ENCODE results near the gene MAGEA3. TPM values are rescaled to one million over a fixed set of nuclear protein-coding genes. Genes with fewer than 3 reads are reported as not detected.

MAGEA3 gene
- polyA plus RNA-seq, 3 donors, result not detected

GRCh38 chrX:152738560-152738959 lies 40.0 kb downstream of the MAGEA3 start:
- no peak overlapping the region for H3K9ac ChIP-seq (ENCODE audit: insufficient read depth, low read length, poor library complexity, severe bottlenecking)
- no peak overlapping the region for H3K4me3 Mint-ChIP-seq
- no CpG with 5 or more reads among the region's 5 CpGs for WGBS (ENCODE audit: insufficient coverage)
- no peak overlapping the region for H3K27ac ChIP-seq (ENCODE audit: low read depth in 1 of 2, low read length in 2 of 2)
- intact Hi-C loops (cut with micrococcal nuclease), result no loop called here
- H3K27me3 ChIP-seq (ENCODE audit: control insufficient read depth in 2 of 2, insufficient read depth in 2 of 2, low read length in 2 of 2), result no peaks in the 10 kb centered on the region
- TF ChIP-seq, protein P1, sequence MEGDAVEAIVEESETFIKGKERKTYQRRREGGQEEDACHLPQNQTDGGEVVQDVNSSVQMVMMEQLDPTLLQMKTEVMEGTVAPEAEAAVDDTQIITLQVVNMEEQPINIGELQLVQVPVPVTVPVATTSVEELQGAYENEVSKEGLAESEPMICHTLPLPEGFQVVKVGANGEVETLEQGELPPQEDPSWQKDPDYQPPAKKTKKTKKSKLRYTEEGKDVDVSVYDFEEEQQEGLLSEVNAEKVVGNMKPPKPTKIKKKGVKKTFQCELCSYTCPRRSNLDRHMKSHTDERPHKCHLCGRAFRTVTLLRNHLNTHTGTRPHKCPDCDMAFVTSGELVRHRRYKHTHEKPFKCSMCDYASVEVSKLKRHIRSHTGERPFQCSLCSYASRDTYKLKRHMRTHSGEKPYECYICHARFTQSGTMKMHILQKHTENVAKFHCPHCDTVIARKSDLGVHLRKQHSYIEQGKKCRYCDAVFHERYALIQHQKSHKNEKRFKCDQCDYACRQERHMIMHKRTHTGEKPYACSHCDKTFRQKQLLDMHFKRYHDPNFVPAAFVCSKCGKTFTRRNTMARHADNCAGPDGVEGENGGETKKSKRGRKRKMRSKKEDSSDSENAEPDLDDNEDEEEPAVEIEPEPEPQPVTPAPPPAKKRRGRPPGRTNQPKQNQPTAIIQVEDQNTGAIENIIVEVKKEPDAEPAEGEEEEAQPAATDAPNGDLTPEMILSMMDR (IDR thresholded peaks at IDR 0.05), result no peak
- no peaks in the 10 kb centered on the region for H3K36me3 ChIP-seq (replicated peaks in 1 of 2; ENCODE audit: control insufficient read depth in 1 of 2, insufficient read depth in 2 of 2, low read length in 2 of 2)
- H3K4me1 ChIP-seq (ENCODE audit: control insufficient read depth in 1 of 2, insufficient read depth in 2 of 2, low read length in 2 of 2), result no peaks in the 10 kb centered on the region
- H3K9me3 Mint-ChIP-seq, result peaks cover 0 to 17% (median 4%) of the 10 kb centered on the region in 7 donors
- H3K27me3 Mint-ChIP-seq (ENCODE audit: low read depth in 3 of 3), result peaks cover 0 to 2% (median 0%) of the 10 kb centered on the region in 3 donors
- DNase-seq, result no peak
- no peaks in the 10 kb centered on the region for H3K4me1 Mint-ChIP-seq
- no peak overlapping the region for H2AFZ ChIP-seq (ENCODE audit: insufficient read depth, low read depth, low read length, poor library complexity, severe bottlenecking)
- H3K27ac Mint-ChIP-seq, result no peak overlapping the region
- H3K9me3 ChIP-seq (replicated peaks in 1 of 2; ENCODE audit: control insufficient read depth in 1 of 2, insufficient read depth in 1 of 2, low read length in 2 of 2), result no peaks in the 10 kb centered on the region
- no peak overlapping the region for H3K4me2 ChIP-seq (replicated peaks; ENCODE audit: extremely low read depth, low read length, poor library complexity, severe bottlenecking)
- H3K79me2 ChIP-seq (ENCODE audit: insufficient read depth, low read length), result no peaks in the 10 kb centered on the region
- no peak overlapping the region for H3K4me3 ChIP-seq (replicated peaks in 1 of 3; ENCODE audit: low read depth in 2 of 3, low read length in 3 of 3)
- no peaks in the 10 kb centered on the region for H3K36me3 Mint-ChIP-seq
- H4K20me1 ChIP-seq (ENCODE audit: insufficient read depth, low read length), result no peaks in the 10 kb centered on the region

Other genes starting within 250 kb of the MAGEA3 start
- not detected for gene GABRA3, start 247.5 kb upstream of the MAGEA3 start, polyA plus RNA-seq
- gene GABRQ, start 60.9 kb upstream of the MAGEA3 start, polyA plus RNA-seq, result not detected
- not detected for gene CSAG2, start 10.5 kb downstream of the MAGEA3 start, polyA plus RNA-seq
- gene MAGEA2B, start 15.8 kb downstream of the MAGEA3 start, polyA plus RNA-seq, result not detected
- not detected for gene CSAG1, start 34.9 kb downstream of the MAGEA3 start, polyA plus RNA-seq
- not detected for gene MAGEA12, start 35.0 kb downstream of the MAGEA3 start, polyA plus RNA-seq
- gene MAGEA2, start 55.0 kb downstream of the MAGEA3 start, polyA plus RNA-seq, result not detected
- not detected for gene CSAG3, start 60.4 kb downstream of the MAGEA3 start, polyA plus RNA-seq
- gene MAGEA6, start 70.9 kb downstream of the MAGEA3 start, polyA plus RNA-seq, result not detected
- gene CETN2, start 132.0 kb downstream of the MAGEA3 start, polyA plus RNA-seq, result 10 to 100 TPM in 2 of 3 donors, 1 to 10 TPM in 1; 5.4 to 26.7 (median 19.9) TPM
- gene NSDHL, start 132.3 kb downstream of the MAGEA3 start, polyA plus RNA-seq, result 10 to 100 TPM in 2 of 3 donors, 1 to 10 TPM in 1; 8.2 to 21.3 (median 19.9) TPM
- 10 to 100 TPM; 39.1 to 82.9 (median 40.5) TPM for gene ZNF185, start 199.3 kb downstream of the MAGEA3 start, polyA plus RNA-seq

Measured in CD14-positive monocyte (primary cell).